HG03442 (cell line): ENCODE data around the gene LYPD6B.
A peak's percentile ranks its signal among the peaks of the same experiment; 100 is the strongest.

ENCODE experiments used
- ATAC-seq: cut with Tn5 transposase; IDR thresholded peaks from one replicate; pipeline ENCODE4 v1.9.1; 2021; ENCODE audit warnings: mild to moderate bottlenecking, moderate library complexity; ENCODE audit not compliant: unreplicated experiment

Gene LYPD6B

DNA sequence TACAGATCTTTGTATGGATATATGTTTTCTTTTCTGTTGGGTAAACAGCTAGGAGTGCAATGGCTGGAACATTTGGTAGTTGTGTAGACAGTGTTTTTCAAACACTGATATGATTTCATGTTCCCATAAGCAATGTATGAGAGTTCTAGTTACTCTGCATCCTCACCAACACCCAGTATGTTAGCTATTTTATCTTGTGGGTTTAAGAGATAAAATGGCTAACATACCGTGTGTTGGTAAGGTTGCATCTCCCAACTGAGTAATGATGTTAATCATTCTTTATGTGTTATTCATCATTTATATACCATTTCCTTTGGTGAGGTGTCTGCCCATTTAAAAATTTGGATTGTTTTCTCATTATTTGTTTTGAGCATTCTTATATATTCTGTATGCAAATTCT, 65.7 kb downstream of the LYPD6B start:
- ATAC-seq, result no peak

DNA sequence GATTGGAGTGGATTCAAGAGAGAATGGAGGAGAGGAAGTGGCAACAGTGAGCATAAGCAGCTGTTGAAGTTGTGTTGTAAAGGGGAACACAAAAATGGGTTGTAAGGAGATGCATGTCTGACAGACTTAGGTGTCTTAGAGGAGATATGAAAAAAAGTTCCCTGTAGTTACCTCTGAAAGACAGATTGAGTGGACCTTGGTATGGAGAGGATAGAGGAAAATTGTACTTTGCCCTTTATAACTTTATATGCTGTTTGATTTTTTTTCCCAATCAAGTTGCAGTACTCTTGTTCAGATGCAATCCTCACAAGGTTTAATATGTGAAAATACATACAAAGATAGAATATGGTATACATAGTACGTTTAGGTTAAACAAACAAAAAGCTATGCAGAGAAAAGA, 73.6 kb downstream of the LYPD6B start:
- no peak for ATAC-seq

DNA sequence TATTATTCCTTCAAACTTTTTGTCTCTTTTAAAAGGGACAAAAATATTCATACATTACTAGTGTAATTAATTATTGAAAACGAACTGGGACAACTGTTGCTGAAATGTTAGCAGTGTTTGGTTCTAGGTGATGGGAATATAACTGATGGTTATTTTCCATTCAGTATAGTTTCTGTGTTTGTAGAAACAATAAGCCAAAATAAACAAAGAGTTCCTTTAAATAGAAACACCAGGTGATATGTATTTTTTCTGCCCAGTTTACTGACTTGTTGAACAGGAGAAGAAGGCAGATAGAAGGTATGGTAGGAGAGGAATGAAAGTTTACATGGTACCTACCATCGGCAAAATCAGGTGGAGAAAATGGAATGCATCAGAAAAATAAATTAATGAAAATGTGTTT, 74.2 kb downstream of the LYPD6B start:
- ATAC-seq, result no peak

DNA sequence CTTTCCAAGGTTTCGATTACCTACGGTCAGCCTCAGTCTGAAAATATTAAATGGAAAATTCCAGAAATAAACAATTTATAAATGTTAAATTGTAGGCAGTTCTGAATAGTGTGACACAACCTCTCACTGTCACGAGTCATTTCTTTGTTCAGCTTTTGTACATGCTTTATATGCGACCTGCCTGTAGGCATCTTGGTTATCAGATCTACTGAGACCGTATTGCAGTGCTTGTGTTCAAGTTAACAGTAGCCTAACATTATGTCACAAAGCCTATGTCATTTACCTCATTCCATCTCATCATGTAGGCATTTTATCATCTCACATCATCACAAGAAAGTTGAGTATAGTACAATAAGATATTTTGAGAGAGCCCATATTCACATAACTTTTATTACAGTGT, 77.3 kb downstream of the LYPD6B start:
- ATAC-seq, result no peak

DNA sequence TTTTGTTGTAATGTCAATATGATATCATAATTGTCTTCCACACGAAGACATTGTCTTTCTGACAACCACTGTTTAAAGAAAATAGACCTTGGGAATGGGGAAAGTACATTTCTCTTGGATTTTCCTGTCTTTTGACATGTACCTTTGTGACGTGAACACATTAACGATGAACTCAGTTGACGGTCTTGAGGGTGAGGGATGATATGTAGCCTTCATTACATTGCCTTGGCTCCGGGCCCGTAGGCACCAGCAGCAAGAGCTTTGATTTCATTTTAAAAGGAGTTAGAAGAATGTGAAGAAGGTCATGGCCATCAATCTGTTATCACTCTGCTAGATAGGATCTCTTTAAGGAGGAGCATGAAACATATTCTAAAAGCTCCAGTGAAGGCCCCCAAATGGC, 80.9 kb downstream of the LYPD6B start:
- no peak for ATAC-seq

DNA sequence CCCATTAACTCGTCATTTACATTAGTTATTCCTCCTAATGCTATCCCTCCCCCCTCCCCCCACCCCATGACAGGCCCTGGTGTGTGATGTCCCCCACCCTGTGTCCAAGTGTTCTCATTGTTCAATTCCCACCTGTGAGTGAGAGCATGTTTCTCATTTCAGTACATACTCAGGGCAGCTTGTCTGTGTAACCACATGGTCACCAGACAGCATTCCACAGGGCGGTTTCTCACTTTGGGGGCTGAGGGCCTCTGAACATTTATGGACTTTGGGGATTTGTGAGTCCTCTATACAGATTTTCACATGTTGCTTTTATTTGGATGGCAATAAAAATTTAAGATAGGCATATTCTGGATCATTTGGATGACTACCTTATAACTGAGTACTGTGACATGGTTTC, 84.0 kb downstream of the LYPD6B start:
- ATAC-seq, result no peak

DNA sequence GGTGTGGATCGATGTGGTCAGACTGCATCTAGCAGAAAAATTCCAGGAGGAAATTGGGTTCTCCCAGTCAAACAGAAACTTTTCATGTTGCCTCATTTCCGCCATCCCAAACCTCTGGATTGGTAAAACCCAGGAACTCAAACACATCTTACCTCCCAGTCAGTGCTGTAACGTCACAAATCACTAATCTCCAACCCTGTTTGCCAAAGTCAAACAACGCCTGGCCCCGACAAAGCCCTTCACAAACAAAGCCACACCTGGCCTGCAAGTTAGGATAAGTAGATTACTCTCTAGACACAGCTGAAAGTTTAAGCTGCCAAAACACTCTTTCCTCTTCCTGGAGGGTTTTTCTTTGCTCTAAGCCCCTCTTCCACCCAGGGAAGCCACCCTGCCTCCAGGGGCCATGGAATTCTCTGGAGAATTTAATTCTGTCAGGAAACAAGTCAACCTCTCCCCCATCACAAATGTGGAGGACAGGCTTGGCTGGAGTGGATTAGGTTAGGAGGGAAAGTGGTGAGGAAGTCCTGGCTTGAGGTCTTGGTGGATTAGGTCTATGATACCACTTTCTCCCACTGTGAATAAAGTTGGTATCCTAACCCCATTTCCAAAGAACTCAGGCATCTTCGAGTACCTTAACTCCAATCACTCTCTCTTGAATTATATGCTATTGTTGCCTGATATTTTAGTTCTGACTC, 86.7 kb downstream of the LYPD6B start:
- no peak for ATAC-seq

DNA sequence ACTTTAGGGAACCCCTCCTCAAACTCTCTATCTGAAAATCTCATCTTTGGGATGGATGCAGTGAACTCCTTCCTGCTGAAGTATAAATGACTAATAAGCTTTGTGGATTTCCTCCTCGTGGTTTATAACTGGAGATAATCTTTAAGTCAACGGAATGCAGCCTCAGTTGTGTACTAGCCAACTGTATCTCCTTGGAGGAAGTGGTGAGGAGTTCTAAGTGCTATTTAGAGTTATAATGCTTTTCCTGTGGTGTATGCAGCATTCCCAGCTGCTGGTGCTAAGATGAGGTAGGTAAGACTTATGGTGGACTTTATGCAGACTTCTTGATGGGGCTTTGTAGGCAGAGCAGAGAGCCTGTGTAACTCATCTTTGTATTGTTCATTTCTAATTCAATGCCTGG, 90.9 kb downstream of the LYPD6B start:
- no peak for ATAC-seq

DNA sequence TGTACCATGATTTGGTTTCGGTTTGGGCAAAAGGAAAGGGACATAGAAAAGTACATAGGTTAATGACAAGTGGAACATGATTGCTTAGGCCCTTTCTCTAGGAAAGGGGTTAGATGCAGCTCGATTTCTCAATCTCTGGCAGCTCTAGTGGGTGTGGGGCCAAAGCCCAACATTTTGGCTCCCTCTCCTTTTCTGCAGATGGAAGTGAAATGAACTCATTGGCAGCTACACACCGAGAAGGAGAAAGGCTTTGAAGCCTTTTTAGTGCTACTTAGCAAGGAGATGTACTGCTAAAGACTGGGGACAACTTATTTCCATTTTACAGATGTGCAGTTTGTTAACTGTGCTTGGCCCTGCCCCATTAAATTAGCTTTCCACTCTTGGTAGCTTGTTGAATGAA, 93.8 kb downstream of the LYPD6B start:
- ATAC-seq, result no peak

DNA sequence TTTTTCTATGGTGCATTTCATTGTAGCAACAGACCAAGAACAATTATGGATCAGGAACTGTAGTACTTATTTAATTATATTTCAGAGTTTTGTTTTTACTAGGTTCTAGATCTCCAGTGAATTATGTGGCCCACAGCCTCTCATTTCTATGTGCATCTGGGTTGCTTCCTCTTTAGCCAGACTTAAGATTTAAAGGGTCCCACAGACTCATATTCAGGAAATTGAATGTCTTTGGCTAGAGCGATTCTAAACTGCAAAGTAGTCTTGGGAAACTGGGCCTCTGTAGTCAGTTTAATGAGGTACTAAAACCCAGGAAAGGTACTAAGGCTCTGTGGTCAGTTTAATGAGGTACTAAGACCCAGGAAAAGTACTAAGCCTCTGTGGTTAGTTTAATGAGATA, 94.4 kb downstream of the LYPD6B start:
- ATAC-seq, result no peak

DNA sequence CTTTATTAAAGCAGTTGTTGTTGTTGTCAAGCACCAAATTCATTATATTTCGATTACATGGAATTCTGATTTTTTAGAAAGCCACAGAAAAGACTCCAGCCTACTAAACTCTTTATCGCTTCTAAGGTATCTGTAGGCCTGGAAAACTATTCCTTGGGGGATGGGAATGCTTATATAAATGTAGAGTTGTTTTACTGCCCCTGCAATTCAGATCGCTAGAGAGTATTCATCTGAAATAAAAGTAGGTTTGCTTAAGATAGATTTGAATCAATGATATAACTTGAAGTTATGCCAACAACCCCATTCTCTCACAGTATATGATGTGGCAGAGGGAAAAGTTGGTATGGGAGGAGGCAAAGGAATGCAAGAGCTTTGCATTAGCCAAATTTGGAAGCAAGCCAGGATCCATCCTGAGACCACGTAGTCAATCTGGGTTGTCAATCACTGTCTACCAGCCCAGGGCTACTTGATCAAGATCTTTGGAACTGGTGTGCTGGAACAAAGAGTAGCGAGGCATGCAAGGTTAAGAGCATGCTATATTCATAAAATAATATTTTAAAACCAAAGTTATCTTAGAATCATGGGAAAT, 95.9 kb downstream of the LYPD6B start:
- no peak for ATAC-seq

DNA sequence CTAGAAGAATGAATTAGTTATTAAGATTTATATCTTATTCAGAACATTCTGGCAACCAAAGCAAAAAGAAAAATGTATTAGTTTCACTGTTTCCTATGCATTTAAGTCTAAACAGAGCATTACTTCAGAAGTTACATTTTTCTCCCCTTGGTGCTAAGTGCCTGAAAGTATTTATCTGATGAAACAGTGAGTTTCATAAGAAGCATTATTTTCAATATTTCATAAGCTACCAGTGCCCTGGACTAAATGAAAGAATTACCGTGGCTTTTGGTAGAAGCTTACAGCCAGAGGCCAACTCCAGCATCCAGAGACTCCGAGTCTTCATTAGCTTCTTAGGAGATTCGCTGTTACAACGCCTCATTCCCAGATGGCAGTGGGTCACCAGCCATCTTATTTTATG, 97.6 kb downstream of the LYPD6B start:
- ATAC-seq, result no peak

DNA sequence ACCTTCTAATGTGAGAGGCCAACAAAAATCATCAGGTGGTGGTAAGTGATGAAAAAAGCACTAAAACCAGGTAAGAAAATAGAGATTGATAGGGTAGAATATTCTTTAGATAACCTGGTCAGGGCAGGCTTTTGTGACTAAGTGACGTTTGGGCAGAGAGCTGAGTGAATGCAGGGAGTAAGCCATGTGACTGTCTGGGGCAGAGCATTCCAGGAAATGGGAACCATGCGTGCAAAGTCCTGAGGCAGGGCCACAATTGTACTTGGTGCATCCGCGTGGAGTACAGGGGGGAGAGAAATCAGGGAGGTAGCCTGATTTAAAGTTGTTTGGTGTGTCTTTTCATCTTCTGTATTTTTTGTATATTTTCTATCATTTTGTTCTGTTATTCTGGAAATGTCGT, 102.5 kb downstream of the LYPD6B start:
- no peak for ATAC-seq

DNA sequence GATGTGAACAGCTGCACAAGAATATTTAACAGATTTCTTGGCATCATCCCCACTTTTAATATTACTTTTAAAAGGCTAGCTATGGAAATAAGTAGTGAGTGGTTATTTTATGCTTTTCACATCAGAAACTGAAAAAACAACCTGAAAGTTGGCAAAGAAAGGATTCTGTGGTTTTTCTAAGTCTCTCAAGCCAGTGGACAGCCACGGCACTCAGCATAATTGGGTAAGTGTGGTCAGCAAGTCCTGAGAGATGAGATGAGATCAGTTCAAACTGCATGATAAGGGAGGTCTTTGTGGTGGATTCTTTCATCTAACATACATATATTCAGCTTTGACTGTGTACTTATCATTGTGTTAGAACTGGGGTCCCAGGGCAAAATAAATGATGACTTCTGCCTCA, 105.2 kb downstream of the LYPD6B start:
- no peak for ATAC-seq

DNA sequence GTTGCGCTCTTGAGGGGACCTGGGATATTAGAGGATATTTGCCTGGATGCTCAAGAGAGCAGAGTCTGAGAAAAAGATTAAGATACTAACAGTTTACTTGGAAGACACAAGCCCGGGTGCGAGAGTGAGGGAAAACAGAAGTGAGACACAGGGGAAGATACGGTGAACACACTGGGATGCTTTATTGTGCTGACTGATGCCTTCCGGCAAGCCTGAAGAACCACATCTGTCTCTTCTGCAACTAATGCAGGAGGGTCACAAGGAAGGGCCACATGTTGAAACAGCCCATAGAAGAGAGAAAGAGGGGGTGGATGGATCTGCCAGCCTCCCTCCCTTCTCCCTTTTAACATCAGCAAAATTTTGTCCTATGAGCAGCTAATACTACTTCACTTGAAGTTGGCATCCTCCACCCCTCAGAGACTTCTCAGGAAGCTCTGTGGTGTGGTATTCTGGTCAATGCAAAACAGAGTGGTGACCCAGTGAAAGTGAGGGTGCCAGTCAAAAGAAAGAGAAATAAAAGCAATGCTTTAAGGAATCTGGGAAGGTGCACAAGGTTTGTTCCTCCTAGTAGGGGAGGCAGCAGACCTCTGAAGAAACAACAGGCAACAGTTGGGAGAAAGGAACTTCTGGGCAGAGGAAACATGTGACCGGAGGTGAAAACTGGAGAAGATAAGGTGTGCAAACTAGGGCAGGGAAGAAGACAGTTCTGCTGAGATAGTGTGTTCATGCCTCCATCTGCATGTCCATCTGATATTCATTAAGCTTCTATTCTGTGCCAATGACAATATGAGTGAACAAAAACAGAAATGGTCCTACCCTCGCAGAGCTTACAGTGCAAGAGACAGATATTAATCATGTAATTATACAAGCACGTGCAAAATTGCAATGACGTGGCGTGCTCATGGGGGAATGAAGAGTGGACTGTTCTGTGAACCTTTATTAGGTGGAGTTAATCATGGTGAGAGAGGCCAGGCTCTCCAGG, 107.1 kb downstream of the LYPD6B start:
- ATAC-seq, result peak; percentile 60

DNA sequence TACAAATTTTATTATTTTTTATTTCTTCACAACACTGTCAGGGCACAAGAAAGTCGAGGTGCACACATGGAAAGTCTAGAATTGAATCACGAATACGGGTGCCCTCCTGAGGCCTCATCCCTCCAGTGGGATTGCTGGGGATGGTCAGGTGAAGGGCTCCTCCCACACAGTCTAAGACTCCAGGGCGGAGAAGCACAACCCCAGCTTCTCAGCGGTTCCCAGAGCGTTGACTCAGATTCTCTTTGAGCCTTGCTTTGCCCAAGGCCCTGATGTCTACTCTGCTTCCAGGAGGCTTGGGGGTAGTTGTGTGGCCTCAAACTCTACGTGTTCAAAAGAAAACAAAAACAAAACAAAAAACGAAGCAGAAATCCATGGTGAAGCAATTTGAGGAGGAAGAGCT, 108.4 kb downstream of the LYPD6B start:
- ATAC-seq, result no peak

DNA sequence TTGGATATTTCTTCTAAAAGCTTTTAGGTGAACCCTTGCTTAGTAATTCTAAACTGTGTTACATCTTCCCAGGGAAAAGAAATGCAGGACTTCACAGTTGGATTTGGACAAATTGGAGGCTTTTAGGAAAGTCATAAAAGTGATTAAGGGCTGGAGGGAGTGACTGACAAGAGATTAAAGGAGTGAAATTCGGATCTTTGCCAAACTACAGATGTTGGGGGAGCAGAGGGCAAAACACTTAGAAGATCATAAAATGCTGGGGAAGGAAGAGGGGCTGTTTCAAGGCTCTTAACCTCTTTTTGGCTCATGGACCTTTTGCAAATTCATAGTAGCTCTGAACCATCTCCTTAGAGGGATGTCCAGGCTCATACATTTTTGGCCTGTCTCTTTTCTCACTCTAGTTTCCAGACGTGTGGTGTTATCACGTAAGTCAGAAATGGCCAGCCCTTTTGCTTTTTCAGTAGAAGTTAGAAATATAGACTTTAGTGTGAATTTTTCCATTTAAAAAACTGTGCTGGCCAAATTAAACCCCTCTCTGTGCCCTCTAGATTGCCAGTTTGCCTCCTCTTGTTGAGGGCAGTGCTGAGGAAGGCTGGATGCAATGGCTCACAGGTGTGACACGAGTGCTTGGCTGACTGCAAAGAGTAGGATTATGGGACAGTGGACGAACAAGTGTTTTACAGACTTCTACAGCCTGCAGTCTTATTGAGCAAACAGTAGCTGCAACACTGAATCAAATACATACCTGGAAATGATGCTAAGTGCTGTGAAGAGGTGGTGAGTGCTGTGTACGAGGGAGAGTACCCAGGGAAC, 109.9 kb downstream of the LYPD6B start:
- no peak for ATAC-seq

DNA sequence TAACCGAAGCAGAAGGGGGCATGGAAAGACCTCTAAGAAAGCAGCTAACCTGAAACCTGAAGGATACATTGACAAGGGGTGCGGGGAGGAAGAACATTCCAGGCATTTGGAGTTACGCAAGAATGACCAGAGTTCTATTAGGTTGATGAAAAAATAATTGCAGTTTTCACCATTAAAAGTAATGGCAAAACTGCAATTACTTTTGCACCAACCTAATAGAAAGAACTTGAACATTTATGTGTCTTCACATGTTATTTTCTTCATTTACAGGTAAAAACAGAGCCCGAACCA, 110.5 kb downstream of the LYPD6B start:
- ATAC-seq, result no peak

DNA sequence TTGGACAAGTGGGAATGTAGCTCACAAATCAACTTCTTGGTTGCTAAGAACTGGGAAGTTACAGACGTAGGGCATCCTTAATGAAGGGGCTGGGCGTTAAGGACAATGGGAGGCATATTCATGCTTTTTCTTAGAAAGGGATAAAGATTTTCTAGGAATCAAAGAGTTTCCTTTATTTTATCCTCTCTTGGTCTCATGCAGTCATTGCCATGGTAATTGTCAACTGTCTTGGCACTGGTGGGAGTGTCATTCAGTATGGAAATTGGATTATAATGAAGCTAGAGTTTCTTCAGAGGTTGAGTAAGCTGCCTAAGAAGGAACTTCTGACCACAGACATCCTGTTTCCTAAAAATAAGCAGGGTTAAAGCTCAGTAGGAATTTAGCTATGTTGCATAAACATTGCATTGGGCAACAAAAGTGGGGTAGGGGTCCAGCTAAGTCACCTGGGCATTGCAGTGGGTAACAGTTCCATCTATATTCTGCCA, 114.0 kb downstream of the LYPD6B start:
- no peak for ATAC-seq

DNA sequence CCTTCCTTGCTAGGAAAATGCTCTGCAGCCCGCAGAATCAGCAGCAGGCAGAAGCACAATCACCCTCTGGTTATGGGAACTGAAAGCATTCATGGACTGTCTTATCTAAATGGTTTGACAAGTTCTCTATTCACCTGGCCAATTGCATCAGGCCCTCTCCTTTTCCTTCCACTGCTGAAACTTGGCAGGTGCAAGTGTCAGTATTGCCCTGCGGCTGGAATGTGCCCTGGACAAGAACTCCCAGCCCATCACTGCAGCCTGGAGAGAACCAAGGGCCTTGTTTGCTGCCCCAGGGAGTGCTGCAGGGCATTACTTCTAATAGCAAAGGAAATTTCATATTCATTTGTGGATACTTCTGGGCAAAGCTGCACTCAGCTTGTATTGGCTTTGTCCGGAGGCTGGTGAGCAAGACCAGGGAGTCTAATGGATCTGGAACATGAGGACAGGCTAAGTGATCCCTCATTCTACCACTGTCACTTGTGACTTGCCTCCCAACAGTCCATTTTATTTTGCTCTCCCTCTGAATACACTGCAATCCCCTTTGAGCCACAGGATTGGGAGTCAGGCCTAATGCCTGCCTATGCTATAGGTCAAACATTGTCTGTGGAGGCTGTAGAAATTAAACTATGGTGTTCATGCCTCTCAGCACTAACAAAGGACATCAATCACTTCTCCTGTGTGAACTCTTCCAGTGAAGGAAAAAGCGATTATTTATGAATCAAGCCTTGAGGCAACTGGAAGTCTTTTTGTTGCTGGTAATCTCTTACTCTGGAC, 116.9 kb downstream of the LYPD6B start:
- no peak for ATAC-seq
